OCI-LY7 (cell line): ENCODE data around the gene ADCYAP1.

Source experiments
- CTCF ChIP-seq: fragments of 200-600 bp; sonication (generic); conservative IDR thresholded peaks from 2 replicates; pipeline ENCODE4 v1.5.1; 2014; ENCODE audit warnings: mild to moderate bottlenecking, antibody characterized with exemption, low read length, moderate library complexity, mixed read lengths
- EZH2phosphoT487 ChIP-seq: fragments of 200-600 bp; sonication (generic); IDR thresholded peaks from 2 replicates; pipeline ENCODE4 v1.6.1; 2018; ENCODE audit warnings: low read depth, borderline replicate concordance, mild to moderate bottlenecking, mixed run types, antibody characterized with exemption, low read length, moderate library complexity, mixed read lengths

- TF ChIP-seq CTCF (no peak), EZH2phosphoT487 (no peak)
These were observed 32.3 kb downstream of the ADCYAP1 start for GRCh38 chr18:936941-937340.
